ENCODE results near the gene PEX5L. TPM values are rescaled to one million over a fixed set of nuclear protein-coding genes. Genes with fewer than 3 reads are reported as not detected.

Gene PEX5L
- total and polyA plus RNA-seq, 12 donors: 0.01 to 0.94 (median 0.36) TPM; not detected in 3

DNA sequence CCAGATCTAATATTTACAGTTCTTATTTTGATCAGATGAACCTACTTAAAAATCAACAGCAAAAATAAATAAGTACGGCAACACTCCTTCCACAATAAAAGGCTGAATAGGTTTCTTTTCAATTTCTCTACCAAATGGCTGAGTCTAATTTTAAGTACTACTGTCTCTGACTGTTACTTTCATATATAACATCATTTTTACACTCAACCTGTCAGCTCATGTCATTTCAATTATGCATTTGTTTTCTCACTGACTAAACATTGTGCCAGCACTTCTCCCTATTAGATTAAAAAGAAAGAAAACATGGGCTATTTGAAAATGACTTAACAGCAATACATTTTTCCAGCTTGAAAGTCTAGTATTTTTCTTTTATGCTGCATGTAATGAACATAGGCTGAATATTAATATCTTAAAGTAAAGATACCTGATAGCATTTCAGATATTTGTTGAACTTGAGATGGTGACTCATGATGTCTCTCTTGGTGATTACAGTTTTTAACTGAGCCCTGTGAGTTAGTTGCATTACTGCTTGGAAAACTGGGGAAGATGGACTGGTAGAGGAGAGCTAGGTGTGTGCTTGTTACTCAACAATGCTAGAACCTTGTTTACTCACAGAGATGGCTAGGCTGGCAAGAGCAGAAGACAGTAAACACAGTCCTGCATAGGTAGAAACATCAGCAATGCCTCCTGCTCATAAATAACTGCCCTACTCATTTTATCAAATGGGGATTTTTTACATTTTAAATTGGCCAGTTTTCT, 73.9 kb downstream of the PEX5L start:
- whole genome bisulfite sequencing, 2 donors: 88 to 91% methylated on average over 1 of the region's 1 CpG
- intact Hi-C loops (cut with DNase I): no loop called here

DNA sequence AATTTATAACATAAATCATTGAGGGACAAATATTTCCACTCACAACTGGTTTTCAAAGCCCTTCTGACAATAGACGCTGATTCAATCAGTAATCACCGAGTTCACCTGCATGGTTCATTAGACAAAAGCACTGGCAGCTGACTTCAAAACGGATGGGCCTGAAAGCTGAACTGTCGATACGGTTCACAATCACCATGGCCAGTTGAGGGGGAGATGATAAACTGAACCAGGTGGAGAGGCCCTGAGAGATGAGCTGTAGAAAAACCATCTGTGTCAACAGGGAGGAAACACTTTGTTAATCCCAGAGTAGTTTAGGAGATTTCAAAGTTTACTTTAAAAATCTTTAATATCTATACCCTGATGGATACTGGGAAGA, 75.0 kb downstream of the PEX5L start:
- no peaks in the 10 kb centered on the region for H3K36me3 ChIP-seq
- no peaks in the 10 kb centered on the region for H3K9me3 ChIP-seq
- TF ChIP-seq, protein P1, sequence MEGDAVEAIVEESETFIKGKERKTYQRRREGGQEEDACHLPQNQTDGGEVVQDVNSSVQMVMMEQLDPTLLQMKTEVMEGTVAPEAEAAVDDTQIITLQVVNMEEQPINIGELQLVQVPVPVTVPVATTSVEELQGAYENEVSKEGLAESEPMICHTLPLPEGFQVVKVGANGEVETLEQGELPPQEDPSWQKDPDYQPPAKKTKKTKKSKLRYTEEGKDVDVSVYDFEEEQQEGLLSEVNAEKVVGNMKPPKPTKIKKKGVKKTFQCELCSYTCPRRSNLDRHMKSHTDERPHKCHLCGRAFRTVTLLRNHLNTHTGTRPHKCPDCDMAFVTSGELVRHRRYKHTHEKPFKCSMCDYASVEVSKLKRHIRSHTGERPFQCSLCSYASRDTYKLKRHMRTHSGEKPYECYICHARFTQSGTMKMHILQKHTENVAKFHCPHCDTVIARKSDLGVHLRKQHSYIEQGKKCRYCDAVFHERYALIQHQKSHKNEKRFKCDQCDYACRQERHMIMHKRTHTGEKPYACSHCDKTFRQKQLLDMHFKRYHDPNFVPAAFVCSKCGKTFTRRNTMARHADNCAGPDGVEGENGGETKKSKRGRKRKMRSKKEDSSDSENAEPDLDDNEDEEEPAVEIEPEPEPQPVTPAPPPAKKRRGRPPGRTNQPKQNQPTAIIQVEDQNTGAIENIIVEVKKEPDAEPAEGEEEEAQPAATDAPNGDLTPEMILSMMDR (IDR thresholded peaks at IDR 0.05): no peak
- 61 to 69% methylated on average over 5 of the region's 5 CpGs for WGBS, 2 donors
- no peak for DNase-seq
- no peaks in the 10 kb centered on the region for H3K4me1 ChIP-seq
- no peak overlapping the region for H3K4me3 ChIP-seq
- H3K27ac ChIP-seq: no peak overlapping the region
- intact Hi-C loops (cut with DNase I): no loop called here
- no peak for ATAC-seq
- peaks cover 0 to 7% (median 0%) of the 10 kb centered on the region in 7 donors for H3K27me3 ChIP-seq

More for the DNA sequence above, 73.9 kb downstream of the PEX5L start:
- no peak overlapping the region for H3K27ac ChIP-seq
- H3K4me3 ChIP-seq: no peak overlapping the region
- TF ChIP-seq, protein P1 (IDR thresholded peaks at IDR 0.05): no peak
- H3K27me3 ChIP-seq: peaks cover 0 to 11% (median 0%) of the 10 kb centered on the region in 7 donors
- no peaks in the 10 kb centered on the region for H3K4me1 ChIP-seq
- H3K9me3 ChIP-seq: no peaks in the 10 kb centered on the region
- DNase-seq (no peak), ATAC-seq (no peak)
- H3K36me3 ChIP-seq: no peaks in the 10 kb centered on the region

DNA sequence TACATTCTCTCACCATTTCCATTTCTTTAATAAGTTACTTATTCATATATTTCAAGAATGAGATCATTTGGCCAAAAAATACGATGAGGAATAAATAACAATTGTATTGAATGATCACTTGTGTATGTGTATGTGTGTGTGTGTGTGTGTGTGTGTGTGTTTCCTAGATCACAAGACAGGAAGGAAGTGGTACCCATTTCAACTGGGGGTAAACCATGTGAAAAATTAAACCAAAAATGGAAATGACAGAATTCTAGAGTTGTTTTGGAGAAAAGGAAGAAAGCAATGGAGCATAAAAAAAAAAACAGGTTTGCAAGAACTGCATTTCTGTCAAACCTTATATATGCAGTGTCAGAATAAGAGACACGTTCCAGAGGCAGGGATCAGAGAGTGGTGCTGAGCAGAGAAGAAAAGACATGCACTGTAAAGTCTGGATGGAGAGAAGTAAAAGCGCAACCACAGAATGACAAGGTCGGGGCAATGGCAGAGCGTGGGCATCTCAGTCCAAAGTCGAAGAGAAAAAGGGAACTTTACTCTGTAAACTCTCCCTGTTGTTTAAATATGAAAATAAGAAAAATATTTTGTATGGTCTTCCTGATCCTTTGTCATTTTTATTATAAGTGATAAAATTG, 75.5 kb downstream of the PEX5L start:
- Histone ChIP-seq H3K9me3 (no peaks in the 10 kb centered on the region), H3K27ac (no peak overlapping the region), H3K36me3 (no peaks in the 10 kb centered on the region), H3K27me3 (peaks cover 0 to 7% (median 0%) of the 10 kb centered on the region in 7 donors), H3K4me3 (no peak overlapping the region), H3K4me1 (no peaks in the 10 kb centered on the region)
- 76 to 82% methylated on average over 6 of the region's 6 CpGs for WGBS, 2 donors
- intact Hi-C loops (cut with DNase I): no loop called here
- TF ChIP-seq, protein P1 (IDR thresholded peaks at IDR 0.05): no peak
- no peak for DNase-seq
- no peak for ATAC-seq

DNA sequence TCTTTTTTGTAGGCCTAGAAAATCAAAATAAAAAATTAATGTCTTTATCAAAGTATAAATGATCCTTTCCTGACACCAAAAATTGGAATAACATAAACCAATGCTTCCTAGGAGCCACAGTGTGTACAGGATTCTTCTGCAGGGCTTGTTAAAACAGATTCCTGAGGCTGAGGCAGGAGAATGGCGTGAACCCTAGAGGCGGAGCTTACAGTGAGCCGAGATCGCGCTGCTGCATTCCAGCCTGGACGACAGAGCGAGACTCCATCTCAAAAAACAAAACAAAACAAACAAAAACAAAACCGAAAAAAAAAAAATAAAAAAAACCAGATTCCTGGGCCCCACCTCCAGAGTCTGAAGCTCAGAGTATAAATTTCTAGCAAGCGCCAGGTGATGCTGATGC, 78.0 kb downstream of the PEX5L start:
- H3K27ac ChIP-seq: no peak overlapping the region
- DNase-seq (no peak), ATAC-seq (no peak)
- no peaks in the 10 kb centered on the region for H3K9me3 ChIP-seq
- H3K36me3 ChIP-seq: no peaks in the 10 kb centered on the region
- H3K4me1 ChIP-seq: no peaks in the 10 kb centered on the region
- TF ChIP-seq, protein P1 (IDR thresholded peaks at IDR 0.05): no peak
- intact Hi-C loops (cut with DNase I): no loop called here
- 76 to 78% methylated on average over 9 of the region's 9 CpGs for WGBS, 2 donors
- peaks cover 0 to 5% (median 0%) of the 10 kb centered on the region in 7 donors for H3K27me3 ChIP-seq
- no peak overlapping the region for H3K4me3 ChIP-seq

All from heart right ventricle (tissue), 16 donors.